Natural killer cell (primary cell): ENCODE measurements around the gene INSYN2A. TPM values are rescaled to one million over a fixed set of nuclear protein-coding genes. Genes with fewer than 3 reads are reported as not detected.

Experiments
- ATAC-seq, 3 donors: fragments of 150-1000 bp in 2 of 3; fragments of 200-7000 bp in 1 of 3; cut with Tn5 transposase; 1 replicate in 1 of 3; 2 replicates in 2 of 3; pipeline ENCODE4 v1.10.0; 2021; ENCODE audit warnings: mild to moderate bottlenecking in 2 of 3, moderate library complexity in 2 of 3
- DNase-seq, 2 donors: peaks; one replicate each; pipeline versions ENCODE4 v3.0.0 to v3.0.0-alpha.2; 2013 to 2021; ENCODE audit warnings: mixed read lengths in 1 of 2
- H3K27ac ChIP-seq: one replicate; pipeline ENCODE4 v1.5.1; 2013; ENCODE audit warnings: mild to moderate bottlenecking, low read length
- H3K27me3 ChIP-seq: one replicate; pipeline ENCODE4 v1.6.1; 2013; ENCODE audit warnings: low read length; ENCODE audit not compliant: control insufficient read depth, insufficient read depth
- H3K36me3 ChIP-seq: one replicate; pipeline ENCODE4 v1.6.1; 2013; ENCODE audit warnings: low read length; ENCODE audit not compliant: control insufficient read depth, insufficient read depth
- H3K4me1 ChIP-seq: one replicate; pipeline ENCODE4 v1.6.1; 2013; ENCODE audit warnings: low read length; ENCODE audit not compliant: control insufficient read depth, insufficient read depth
- H3K4me3 ChIP-seq: one replicate; pipeline ENCODE4 v1.5.1; 2013; ENCODE audit warnings: low read length
- H3K9me3 ChIP-seq: one replicate; pipeline ENCODE4 v1.6.1; 2013; ENCODE audit warnings: low read length; ENCODE audit not compliant: control insufficient read depth, insufficient read depth
- H3K27ac Mint-ChIP-seq, 2 donors: one replicate each; pipeline ENCODE4 v1.8.0; 2022; ENCODE audit warnings: mild to moderate bottlenecking in 2 of 2, mixed read lengths in 2 of 2, moderate library complexity in 1 of 2
- H3K27me3 Mint-ChIP-seq, 2 donors: one replicate each; pipeline ENCODE4 v1.8.0; 2022; ENCODE audit warnings: low read depth in 2 of 2, mixed read lengths in 2 of 2
- H3K36me3 Mint-ChIP-seq: one replicate; pipeline ENCODE4 v1.8.0; 2022; ENCODE audit warnings: mixed read lengths
- H3K4me1 Mint-ChIP-seq, 2 donors: one replicate each; pipeline ENCODE4 v1.8.0; 2022; ENCODE audit warnings: mixed read lengths in 2 of 2
- H3K4me3 Mint-ChIP-seq: one replicate; pipeline ENCODE4 v1.8.0; 2022; ENCODE audit warnings: mild to moderate bottlenecking, moderate library complexity, mixed read lengths
- H3K9me3 Mint-ChIP-seq, 2 donors: one replicate each; pipeline ENCODE4 v1.8.0; 2022; ENCODE audit warnings: mixed read lengths in 2 of 2
- WGBS: methylation state at CpG from one replicate; pipeline ENCODE4 v1.1.7; 2013; ENCODE audit warnings: missing lambda C conversion rate; ENCODE audit not compliant: insufficient coverage; 5-methylcytosine and 5-hydroxymethylcytosine counted together
- intact Hi-C: fragments of 100-400 bp; cut with micrococcal nuclease; formaldehyde crosslinking; loops from one replicate; pipeline ENCODE4 v1.14.2; 2022
- total RNA-seq, 4 donors: library from RNA; stranded (reverse); fragments of 120-200 nt in 1 of 4; gene quantifications; one replicate each; pipeline versions ENCODE4 v1.2.3 to v1.2.4, GENCODE V29; 2013 to 2022
- TF ChIP-seq, protein P1 (sequence below): fragments of 200-600 bp; IDR thresholded peaks from one replicate; pipeline ENCODE4 v1.8.0; 2022; ENCODE audit warnings: antibody characterized with exemption

Gene INSYN2A
- total RNA-seq, 3 donors from 2014 or later (not counting 1 experiment from before 2014, with no cell fraction given), result not detected

- no peaks in the 10 kb centered on the region for H3K9me3 Mint-ChIP-seq
- Histone ChIP-seq H3K4me3 (no peak overlapping the region), H3K9me3 (no peaks in the 10 kb centered on the region), H3K36me3 (no peaks in the 10 kb centered on the region), H3K27me3 (no peaks in the 10 kb centered on the region), H3K4me1 (no peaks in the 10 kb centered on the region), H3K27ac (no peak overlapping the region)
- no peaks in the 10 kb centered on the region for H3K36me3 Mint-ChIP-seq
- ATAC-seq (no peak), DNase-seq (no peak)
- peaks cover 0 to 4% of the 10 kb centered on the region in 2 donors for H3K27me3 Mint-ChIP-seq
- H3K4me3 Mint-ChIP-seq, result no peak overlapping the region
- TF ChIP-seq, protein P1, sequence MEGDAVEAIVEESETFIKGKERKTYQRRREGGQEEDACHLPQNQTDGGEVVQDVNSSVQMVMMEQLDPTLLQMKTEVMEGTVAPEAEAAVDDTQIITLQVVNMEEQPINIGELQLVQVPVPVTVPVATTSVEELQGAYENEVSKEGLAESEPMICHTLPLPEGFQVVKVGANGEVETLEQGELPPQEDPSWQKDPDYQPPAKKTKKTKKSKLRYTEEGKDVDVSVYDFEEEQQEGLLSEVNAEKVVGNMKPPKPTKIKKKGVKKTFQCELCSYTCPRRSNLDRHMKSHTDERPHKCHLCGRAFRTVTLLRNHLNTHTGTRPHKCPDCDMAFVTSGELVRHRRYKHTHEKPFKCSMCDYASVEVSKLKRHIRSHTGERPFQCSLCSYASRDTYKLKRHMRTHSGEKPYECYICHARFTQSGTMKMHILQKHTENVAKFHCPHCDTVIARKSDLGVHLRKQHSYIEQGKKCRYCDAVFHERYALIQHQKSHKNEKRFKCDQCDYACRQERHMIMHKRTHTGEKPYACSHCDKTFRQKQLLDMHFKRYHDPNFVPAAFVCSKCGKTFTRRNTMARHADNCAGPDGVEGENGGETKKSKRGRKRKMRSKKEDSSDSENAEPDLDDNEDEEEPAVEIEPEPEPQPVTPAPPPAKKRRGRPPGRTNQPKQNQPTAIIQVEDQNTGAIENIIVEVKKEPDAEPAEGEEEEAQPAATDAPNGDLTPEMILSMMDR, result no peak
- no peak overlapping the region for H3K27ac Mint-ChIP-seq
- H3K4me1 Mint-ChIP-seq, result no peaks in the 10 kb centered on the region
- intact Hi-C loops, result no loop called here
- whole genome bisulfite sequencing, result 47% methylated on average over 2 of the region's 2 CpGs
Measured at GRCh38 chr10:127148933-127149220, 47.5 kb downstream of the INSYN2A start.

DNA sequence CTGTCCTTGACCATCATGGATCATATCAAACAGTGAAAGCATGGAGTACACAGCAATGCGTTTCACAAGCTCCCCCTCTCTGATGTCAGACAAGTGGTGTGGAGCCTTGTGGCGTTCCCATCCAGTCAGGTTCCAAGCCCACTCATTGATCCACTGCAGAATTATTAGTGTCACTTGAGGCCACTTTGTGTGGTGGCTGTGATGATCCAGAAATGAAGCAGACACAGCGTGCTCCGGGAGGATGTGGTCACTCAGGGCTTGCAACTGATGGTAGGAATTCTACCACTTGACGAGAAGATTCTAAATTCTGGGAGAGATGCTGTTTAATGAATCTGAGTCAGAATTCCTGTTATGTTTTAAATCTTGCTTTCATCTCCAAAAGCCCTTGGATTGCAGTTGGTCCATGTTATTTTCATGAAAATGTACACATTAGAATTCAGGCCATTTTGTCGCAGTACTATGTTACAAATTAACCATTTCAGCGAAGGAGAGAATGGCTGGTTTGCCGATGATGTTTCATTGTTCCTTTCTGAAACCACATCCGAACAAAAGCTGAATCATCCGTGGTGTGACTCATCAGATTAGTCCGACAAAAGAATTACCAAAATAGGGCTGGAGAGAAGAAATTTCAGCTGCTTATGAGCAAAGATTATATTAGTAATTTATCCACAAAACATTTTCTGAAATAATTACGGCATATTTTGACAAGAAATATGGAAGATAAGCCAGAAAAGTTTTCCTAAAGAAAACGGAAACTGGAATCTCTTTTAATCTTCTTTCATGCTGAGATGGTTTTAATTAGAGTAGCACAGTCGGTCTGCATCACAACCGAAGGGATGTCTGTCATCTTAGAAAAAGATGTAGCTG, 48.1 kb downstream of the INSYN2A start:
- no peaks in the 10 kb centered on the region for H3K9me3 Mint-ChIP-seq
- intact Hi-C loops, result no loop called here
- H3K4me1 Mint-ChIP-seq, result no peaks in the 10 kb centered on the region
- no peak overlapping the region for H3K4me3 ChIP-seq
- H3K9me3 ChIP-seq, result no peaks in the 10 kb centered on the region
- peaks cover 0 to 5% of the 10 kb centered on the region in 2 donors for H3K27me3 Mint-ChIP-seq
- H3K4me3 Mint-ChIP-seq, result no peak overlapping the region
- TF ChIP-seq, protein P1, result no peak
- 53% methylated on average over 14 of the region's 15 CpGs for WGBS
- no peaks in the 10 kb centered on the region for H3K27me3 ChIP-seq
- H3K36me3 ChIP-seq, result no peaks in the 10 kb centered on the region
- H3K36me3 Mint-ChIP-seq, result no peaks in the 10 kb centered on the region
- H3K27ac ChIP-seq, result no peak overlapping the region
- DNase-seq (no peak), ATAC-seq (no peak)
- H3K27ac Mint-ChIP-seq, result no peak overlapping the region
- no peaks in the 10 kb centered on the region for H3K4me1 ChIP-seq

- H3K4me1 Mint-ChIP-seq, result no peaks in the 10 kb centered on the region
- Histone ChIP-seq H3K4me3 (no peak overlapping the region), H3K36me3 (no peaks in the 10 kb centered on the region), H3K27me3 (no peaks in the 10 kb centered on the region), H3K27ac (no peak overlapping the region), H3K4me1 (no peaks in the 10 kb centered on the region), H3K9me3 (no peaks in the 10 kb centered on the region)
- intact Hi-C loops, result no loop called here
- TF ChIP-seq, protein P1, result no peak
- ATAC-seq (no peak), DNase-seq (no peak)
- no peaks in the 10 kb centered on the region for H3K9me3 Mint-ChIP-seq
- no peak overlapping the region for H3K4me3 Mint-ChIP-seq
- no peak overlapping the region for H3K27ac Mint-ChIP-seq
- 91% methylated on average over 9 of the region's 9 CpGs for whole genome bisulfite sequencing
- H3K27me3 Mint-ChIP-seq, result peaks cover 0 to 5% of the 10 kb centered on the region in 2 donors
- H3K36me3 Mint-ChIP-seq, result no peaks in the 10 kb centered on the region
Measured at GRCh38 chr10:127146661-127147060, 49.7 kb downstream of the INSYN2A start.
